ENCODE data around the gene NKG7. TPM values are rescaled to one million over a fixed set of nuclear protein-coding genes. Genes with fewer than 3 reads are reported as not detected.
A peak's percentile ranks its signal among the peaks of the same experiment; 100 is the strongest.

The NKG7 gene
- total RNA-seq, 1 donor from 2014 or later: not detected

GRCh38 chr19:51352783-51353360, 19.6 kb downstream of the NKG7 start:
- DNase-seq (ENCODE audit: low spot score): no peak
- Mint-ChIP-seq H3K27ac (ENCODE audit: unreplicated experiment) (no peak overlapping the region), H3K36me3 (ENCODE audit: low read depth, unreplicated experiment) (peaks cover 11% of the 10 kb centered on the region), H3K4me1 (ENCODE audit: unreplicated experiment) (peaks cover 12% of the 10 kb centered on the region), H3K4me3 (ENCODE audit: unreplicated experiment) (no peak overlapping the region), H3K9me3 (ENCODE audit: unreplicated experiment) (no peaks in the 10 kb centered on the region), H3K27me3 (ENCODE audit: unreplicated experiment) (peaks cover 8% of the 10 kb centered on the region)
- TF ChIP-seq CTCF (IDR thresholded peaks at IDR 0.05; ENCODE audit: unreplicated experiment): no peak

GRCh38 chr19:51351266-51351990, 21.0 kb downstream of the NKG7 start:
- no peaks in the 10 kb centered on the region for H3K9me3 Mint-ChIP-seq (ENCODE audit: unreplicated experiment)
- no peak for DNase-seq (ENCODE audit: low spot score)
- no peak for TF ChIP-seq CTCF (IDR thresholded peaks at IDR 0.05; ENCODE audit: unreplicated experiment)
- H3K27me3 Mint-ChIP-seq (ENCODE audit: unreplicated experiment): peaks cover 8% of the 10 kb centered on the region
- peaks cover 11% of the 10 kb centered on the region for H3K36me3 Mint-ChIP-seq (ENCODE audit: low read depth, unreplicated experiment)
- H3K4me3 Mint-ChIP-seq (ENCODE audit: unreplicated experiment): peak overlapping the region; percentile 40
- H3K27ac Mint-ChIP-seq (ENCODE audit: unreplicated experiment): no peak overlapping the region
- H3K4me1 Mint-ChIP-seq (ENCODE audit: unreplicated experiment): peaks cover 12% of the 10 kb centered on the region

- Mint-ChIP-seq H3K27me3 (ENCODE audit: unreplicated experiment) (peaks cover 10% of the 10 kb centered on the region), H3K9me3 (ENCODE audit: unreplicated experiment) (no peaks in the 10 kb centered on the region), H3K36me3 (ENCODE audit: low read depth, unreplicated experiment) (peaks cover 21% of the 10 kb centered on the region), H3K4me1 (ENCODE audit: unreplicated experiment) (peaks cover 7% of the 10 kb centered on the region), H3K27ac (ENCODE audit: unreplicated experiment) (no peak overlapping the region), H3K4me3 (ENCODE audit: unreplicated experiment) (no peak overlapping the region)
- TF ChIP-seq CTCF (IDR thresholded peaks at IDR 0.05; ENCODE audit: unreplicated experiment): no peak
- DNase-seq (ENCODE audit: low spot score): no peak
Observed at GRCh38 chr19:51347209-51347928, 25.1 kb downstream of the NKG7 start.

GRCh38 chr19:51346742-51347141, 25.7 kb downstream of the NKG7 start:
- Mint-ChIP-seq H3K4me1 (ENCODE audit: unreplicated experiment) (peaks cover 10% of the 10 kb centered on the region), H3K27ac (ENCODE audit: unreplicated experiment) (no peak overlapping the region), H3K9me3 (ENCODE audit: unreplicated experiment) (no peaks in the 10 kb centered on the region), H3K36me3 (ENCODE audit: low read depth, unreplicated experiment) (peaks cover 15% of the 10 kb centered on the region), H3K27me3 (ENCODE audit: unreplicated experiment) (peaks cover 8% of the 10 kb centered on the region), H3K4me3 (ENCODE audit: unreplicated experiment) (no peak overlapping the region)
- no peak for DNase-seq (ENCODE audit: low spot score)
- TF ChIP-seq CTCF (IDR thresholded peaks at IDR 0.05; ENCODE audit: unreplicated experiment): no peak
